GM19193 (cell line): ENCODE data around the gene ALOXE3.

ENCODE experiments used
- POLR2A ChIP-seq: IDR thresholded peaks from 4 replicates; pipeline ENCODE4 v1.6.1; 2011; ENCODE audit not compliant: insufficient read depth, insufficient read length; ENCODE audit errors: extremely low read depth

The ALOXE3 gene

GRCh38 chr17:8147805-8148404 is 29.6 kb upstream of the ALOXE3 start:
- no peak for TF ChIP-seq POLR2A

GRCh38 chr17:8147141-8147804 is 29.0 kb upstream of the ALOXE3 start:
- no peak for TF ChIP-seq POLR2A

- TF ChIP-seq POLR2A = no peak
Observed at GRCh38 chr17:8146381-8147140, 28.2 kb upstream of the ALOXE3 start.

- TF ChIP-seq POLR2A = no peak
Observed at GRCh38 chr17:8145811-8146210, 27.5 kb upstream of the ALOXE3 start.

- no peak for TF ChIP-seq POLR2A
Observed at GRCh38 chr17:8144401-8145231, 26.3 kb upstream of the ALOXE3 start.

- no peak for TF ChIP-seq POLR2A
Observed at GRCh38 chr17:8143581-8144400, 25.5 kb upstream of the ALOXE3 start.

- TF ChIP-seq POLR2A = no peak
Observed at GRCh38 chr17:8142887-8143580, 24.7 kb upstream of the ALOXE3 start.

GRCh38 chr17:8142158-8142886 is 24.0 kb upstream of the ALOXE3 start:
- TF ChIP-seq POLR2A = no peak

- no peak for TF ChIP-seq POLR2A
Observed at GRCh38 chr17:8141741-8142140, 23.4 kb upstream of the ALOXE3 start.

GRCh38 chr17:8141045-8141444 is 22.7 kb upstream of the ALOXE3 start:
- no peak for TF ChIP-seq POLR2A

- no peak for TF ChIP-seq POLR2A
Observed at GRCh38 chr17:8140065-8141029, 22.0 kb upstream of the ALOXE3 start.

- peak; percentile 54 for TF ChIP-seq POLR2A
Observed at GRCh38 chr17:8138672-8139371, 20.5 kb upstream of the ALOXE3 start.

- TF ChIP-seq POLR2A = no peak
Observed at GRCh38 chr17:8138374-8138671, 20.0 kb upstream of the ALOXE3 start.
